HK-2 (cell line): ENCODE results near the gene ENTPD7.

Experiments used
- DNase-seq: peaks from one replicate; pipeline ENCODE4 v3.0.0-alpha.2; 2018; ENCODE audit not compliant: unreplicated experiment

ENTPD7 gene

GRCh38 chr10:99647601-99648151 lies 11.6 kb upstream of the ENTPD7 start:
- DNase-seq: no peak

- DNase-seq: no peak
Measured at GRCh38 chr10:99648717-99649116, 10.6 kb upstream of the ENTPD7 start.

GRCh38 chr10:99652800-99653390 lies 6.4 kb upstream of the ENTPD7 start:
- DNase-seq: no peak

GRCh38 chr10:99654390-99655175 lies 4.7 kb upstream of the ENTPD7 start:
- DNase-seq: no peak

GRCh38 chr10:99656199-99657064 lies 2.9 kb upstream of the ENTPD7 start:
- DNase-seq: no peak

GRCh38 chr10:99658622-99659030 lies 683 bp upstream of the ENTPD7 start:
- peak; percentile 57 for DNase-seq

- no peak for DNase-seq
Measured at GRCh38 chr10:99659868-99660366, 608 bp downstream of the ENTPD7 start.

- DNase-seq: no peak
Measured at GRCh38 chr10:99660662-99661376, 1.5 kb downstream of the ENTPD7 start.

GRCh38 chr10:99661377-99661763 lies 2.1 kb downstream of the ENTPD7 start:
- peak; percentile 76 for DNase-seq

- DNase-seq: no peak
Measured at GRCh38 chr10:99665304-99665703, 6.0 kb downstream of the ENTPD7 start.

- DNase-seq: peak; percentile 65
Measured at GRCh38 chr10:99667108-99667751, 7.9 kb downstream of the ENTPD7 start.

- no peak for DNase-seq
Measured at GRCh38 chr10:99671386-99671785, 12.1 kb downstream of the ENTPD7 start.

- DNase-seq: no peak
Measured at GRCh38 chr10:99672884-99673283, 13.6 kb downstream of the ENTPD7 start.

GRCh38 chr10:99673492-99673891 lies 14.2 kb downstream of the ENTPD7 start:
- no peak for DNase-seq

- DNase-seq: no peak
Measured at GRCh38 chr10:99674762-99675161, 15.5 kb downstream of the ENTPD7 start.

- DNase-seq: no peak
Measured at GRCh38 chr10:99676426-99676825, 17.1 kb downstream of the ENTPD7 start.

GRCh38 chr10:99676895-99677294 lies 17.6 kb downstream of the ENTPD7 start:
- no peak for DNase-seq

GRCh38 chr10:99678921-99679320 lies 19.6 kb downstream of the ENTPD7 start:
- no peak for DNase-seq

- no peak for DNase-seq
Measured at GRCh38 chr10:99681553-99681952, 22.2 kb downstream of the ENTPD7 start.

- DNase-seq: no peak
Measured at GRCh38 chr10:99682032-99682431, 22.7 kb downstream of the ENTPD7 start.

GRCh38 chr10:99682752-99683151 lies 23.4 kb downstream of the ENTPD7 start:
- DNase-seq: no peak
